ENCODE results near the gene HES5.

GRCh38 chr1:2483026-2483425, 47.0 kb downstream of the HES5 start:
- TF ChIP-seq CTCF (IDR thresholded peaks at IDR 0.05) (no peak), POLR2A (IDR thresholded peaks at IDR 0.05) (no peak)
